Neural crest cell (in vitro differentiated cells): Measurements from ENCODE around the gene NAV2. TPM values are rescaled to one million over a fixed set of nuclear protein-coding genes. Genes with fewer than 3 reads are reported as not detected.
"Not testable (repeated sequence)": the region's sequence is repeated elsewhere in the genome, so short reads cannot be mapped to it uniquely, and the experiment has no call there.

ENCODE experiments used
- DNase-seq: peaks from one replicate; pipeline ENCODE4 v3.0.0; 2021; ENCODE audit warnings: low read depth, mixed read lengths, low spot score
- H3K27ac Mint-ChIP-seq: one replicate; pipeline ENCODE4 v1.8.0; 2021; ENCODE audit warnings: mild to moderate bottlenecking, mixed read lengths; ENCODE audit not compliant: unreplicated experiment
- H3K27me3 Mint-ChIP-seq: 2 replicates; pipeline ENCODE4 v1.8.0; 2021; ENCODE audit warnings: low read depth, mild to moderate bottlenecking, mixed read lengths
- H3K36me3 Mint-ChIP-seq: 2 replicates; pipeline ENCODE4 v1.8.0; 2021; ENCODE audit warnings: low read depth, mild to moderate bottlenecking, mixed read lengths
- H3K4me1 Mint-ChIP-seq: 2 replicates; pipeline ENCODE4 v1.8.0; 2021; ENCODE audit warnings: mixed read lengths
- H3K4me3 Mint-ChIP-seq: one replicate; pipeline ENCODE4 v1.8.0; 2021; ENCODE audit warnings: mild to moderate bottlenecking, mixed read lengths
- H3K9me3 Mint-ChIP-seq: 2 replicates; pipeline ENCODE4 v1.8.0; 2021; ENCODE audit warnings: mixed read lengths
- total RNA-seq: library from RNA; stranded (reverse); gene quantifications from 2 replicates; pipeline ENCODE4 v1.2.1, GENCODE V29; 2021
- TF ChIP-seq, protein P1 (sequence below): fragments of 200-600 bp; sonication (generic); conservative IDR thresholded peaks from 2 replicates; pipeline ENCODE4 v1.5.0; 2021; ENCODE audit warnings: antibody characterized with exemption, mild to moderate bottlenecking

The NAV2 gene
- total RNA-seq, 1 donor from 2014 or later, result 14.1 TPM

DNA sequence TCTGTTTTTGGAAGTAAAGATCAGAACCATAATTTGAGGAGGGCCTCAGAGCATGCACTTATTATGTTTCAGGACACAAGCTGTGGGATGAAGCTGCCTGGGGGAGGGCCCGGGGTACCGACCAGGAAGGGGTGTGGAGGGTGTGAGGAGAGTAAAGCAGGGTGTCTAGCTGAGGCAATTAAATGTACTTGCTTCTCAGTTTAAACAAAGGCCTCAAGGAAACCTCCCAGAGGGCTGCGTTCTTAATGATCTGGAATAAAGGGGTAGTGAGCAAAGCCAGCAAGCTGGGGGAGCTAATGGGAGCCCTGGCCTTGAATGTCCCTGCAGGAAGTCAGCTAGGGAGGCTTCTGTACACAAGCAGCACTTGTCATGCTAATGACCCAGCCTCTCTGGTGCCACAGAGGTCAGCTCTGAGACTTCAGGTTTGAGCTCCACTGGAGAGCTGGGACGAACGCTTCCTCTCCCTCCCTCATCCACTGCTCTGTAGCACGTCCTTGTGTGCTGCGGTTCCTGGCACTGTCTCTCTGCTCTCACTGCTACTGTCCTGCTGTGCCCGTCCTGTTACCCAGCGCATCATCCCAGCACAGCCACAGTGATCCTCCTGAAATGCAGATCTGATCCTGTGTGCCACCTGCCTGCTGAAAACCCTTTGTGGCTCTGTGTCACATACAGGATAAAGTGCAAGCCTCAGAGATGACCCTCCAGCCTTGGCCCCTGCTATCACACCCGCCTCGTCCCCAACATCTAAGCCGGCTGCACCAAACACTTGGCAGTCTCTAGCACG is 287.9 kb downstream of the NAV2 start:
- H3K9me3 Mint-ChIP-seq, result no peaks in the 10 kb centered on the region
- peak overlapping the region; percentile 25 for H3K27ac Mint-ChIP-seq
- peak; percentile 46 for DNase-seq
- H3K27me3 Mint-ChIP-seq, result peaks cover 31% of the 10 kb centered on the region
- TF ChIP-seq, protein P1, sequence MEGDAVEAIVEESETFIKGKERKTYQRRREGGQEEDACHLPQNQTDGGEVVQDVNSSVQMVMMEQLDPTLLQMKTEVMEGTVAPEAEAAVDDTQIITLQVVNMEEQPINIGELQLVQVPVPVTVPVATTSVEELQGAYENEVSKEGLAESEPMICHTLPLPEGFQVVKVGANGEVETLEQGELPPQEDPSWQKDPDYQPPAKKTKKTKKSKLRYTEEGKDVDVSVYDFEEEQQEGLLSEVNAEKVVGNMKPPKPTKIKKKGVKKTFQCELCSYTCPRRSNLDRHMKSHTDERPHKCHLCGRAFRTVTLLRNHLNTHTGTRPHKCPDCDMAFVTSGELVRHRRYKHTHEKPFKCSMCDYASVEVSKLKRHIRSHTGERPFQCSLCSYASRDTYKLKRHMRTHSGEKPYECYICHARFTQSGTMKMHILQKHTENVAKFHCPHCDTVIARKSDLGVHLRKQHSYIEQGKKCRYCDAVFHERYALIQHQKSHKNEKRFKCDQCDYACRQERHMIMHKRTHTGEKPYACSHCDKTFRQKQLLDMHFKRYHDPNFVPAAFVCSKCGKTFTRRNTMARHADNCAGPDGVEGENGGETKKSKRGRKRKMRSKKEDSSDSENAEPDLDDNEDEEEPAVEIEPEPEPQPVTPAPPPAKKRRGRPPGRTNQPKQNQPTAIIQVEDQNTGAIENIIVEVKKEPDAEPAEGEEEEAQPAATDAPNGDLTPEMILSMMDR, result no peak
- H3K4me3 Mint-ChIP-seq, result peak overlapping the region; percentile 50
- H3K4me1 Mint-ChIP-seq, result peaks cover 49% of the 10 kb centered on the region
- no peaks in the 10 kb centered on the region for H3K36me3 Mint-ChIP-seq

DNA sequence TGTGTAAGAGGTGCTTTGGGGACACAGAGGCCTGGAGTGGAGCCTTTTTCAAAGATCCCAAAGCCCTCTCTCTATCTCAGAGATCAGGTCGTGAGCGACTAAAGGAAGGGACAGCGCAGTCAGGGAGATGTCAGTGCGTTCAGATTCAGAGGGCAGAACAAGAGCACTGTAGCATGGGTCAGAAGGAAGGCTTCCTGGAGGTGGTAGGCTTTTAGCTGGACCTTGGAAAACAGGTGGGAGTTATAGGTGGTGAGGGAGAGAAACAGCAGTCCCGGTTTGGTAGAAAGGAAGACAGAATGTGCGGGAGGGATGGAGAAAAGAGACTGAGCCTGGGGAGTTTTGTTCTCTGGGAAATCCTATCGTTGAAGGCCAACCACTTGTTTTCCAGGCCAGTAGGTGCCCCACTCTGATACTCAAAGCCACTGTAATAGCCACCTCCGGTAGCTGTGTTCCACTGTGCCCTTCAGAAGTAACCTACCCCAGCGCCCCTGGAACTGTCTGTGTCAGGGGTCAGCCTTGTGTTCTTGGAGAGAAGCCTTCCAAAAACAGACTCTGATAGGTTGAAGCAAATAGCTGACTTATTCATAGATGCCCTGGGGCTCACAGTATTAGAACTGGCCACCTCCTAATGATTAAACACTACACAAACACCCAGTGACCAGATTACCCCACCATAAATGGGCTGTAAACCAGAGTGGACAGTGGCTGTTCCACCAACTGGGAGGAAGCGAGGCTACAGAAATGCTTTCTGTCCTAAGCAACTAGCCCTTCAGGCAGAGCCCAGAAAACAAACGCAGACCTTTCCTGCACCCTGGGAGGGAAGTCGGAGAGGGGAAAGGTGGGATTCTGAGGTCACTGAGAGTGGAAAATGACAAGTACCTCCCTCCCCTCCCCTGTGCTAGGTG is 289.9 kb downstream of the NAV2 start:
- H3K27me3 Mint-ChIP-seq, result peaks cover 27% of the 10 kb centered on the region
- no peak overlapping the region for H3K4me3 Mint-ChIP-seq
- H3K27ac Mint-ChIP-seq, result peak overlapping the region; percentile 69
- H3K9me3 Mint-ChIP-seq, result no peaks in the 10 kb centered on the region
- H3K4me1 Mint-ChIP-seq, result peaks cover 53% of the 10 kb centered on the region
- TF ChIP-seq, protein P1, result no peak
- H3K36me3 Mint-ChIP-seq, result no peaks in the 10 kb centered on the region
- DNase-seq, result no peak

DNA sequence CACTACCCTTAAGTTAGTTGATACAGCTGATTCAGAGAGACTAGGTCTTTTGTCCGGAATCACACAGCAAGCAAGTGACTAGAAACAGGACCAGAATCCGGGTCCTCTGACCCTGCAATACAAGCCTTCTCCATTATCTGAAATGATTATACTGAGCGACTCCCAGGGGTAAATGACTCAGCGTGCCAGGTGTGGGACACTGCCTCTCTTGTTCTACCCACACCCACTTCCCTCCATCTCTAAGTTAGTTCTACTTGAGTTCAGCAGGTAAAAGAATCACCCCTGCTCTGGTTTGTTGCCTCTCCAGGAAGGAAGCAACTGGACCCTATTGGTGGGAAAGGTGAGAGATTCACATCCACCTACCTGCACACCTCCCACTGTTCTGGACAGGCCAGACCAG is 290.7 kb downstream of the NAV2 start:
- DNase-seq, result no peak
- H3K27me3 Mint-ChIP-seq, result peaks cover 23% of the 10 kb centered on the region
- H3K27ac Mint-ChIP-seq, result no peak overlapping the region
- H3K4me1 Mint-ChIP-seq, result peaks cover 53% of the 10 kb centered on the region
- H3K36me3 Mint-ChIP-seq, result no peaks in the 10 kb centered on the region
- TF ChIP-seq, protein P1, result no peak
- H3K4me3 Mint-ChIP-seq, result no peak overlapping the region
- no peaks in the 10 kb centered on the region for H3K9me3 Mint-ChIP-seq

DNA sequence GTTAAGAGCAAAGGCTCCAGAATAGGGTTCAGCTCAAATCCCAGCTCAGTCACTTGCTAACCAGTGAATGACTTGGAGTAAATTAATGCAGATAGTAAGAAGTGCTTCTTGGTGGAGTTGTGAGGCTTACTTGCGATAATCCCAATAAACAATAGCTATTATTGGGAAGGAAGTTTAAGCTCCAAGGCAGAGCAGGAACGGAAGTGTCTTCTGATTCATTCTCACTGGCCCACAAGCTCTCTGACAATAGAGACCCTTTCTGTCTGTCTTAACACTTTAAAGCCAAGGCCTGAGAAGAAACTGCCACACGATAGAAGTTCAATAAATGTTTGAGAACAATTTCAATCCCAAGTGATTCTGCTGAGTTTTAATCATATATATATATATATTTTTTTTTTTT is 292.2 kb downstream of the NAV2 start:
- Mint-ChIP-seq H3K4me1 (peaks cover 49% of the 10 kb centered on the region), H3K4me3 (no peak overlapping the region), H3K27me3 (peaks cover 18% of the 10 kb centered on the region), H3K9me3 (no peaks in the 10 kb centered on the region), H3K36me3 (no peaks in the 10 kb centered on the region), H3K27ac (no peak overlapping the region)
- DNase-seq, result no peak
- TF ChIP-seq, protein P1, result no peak

DNA sequence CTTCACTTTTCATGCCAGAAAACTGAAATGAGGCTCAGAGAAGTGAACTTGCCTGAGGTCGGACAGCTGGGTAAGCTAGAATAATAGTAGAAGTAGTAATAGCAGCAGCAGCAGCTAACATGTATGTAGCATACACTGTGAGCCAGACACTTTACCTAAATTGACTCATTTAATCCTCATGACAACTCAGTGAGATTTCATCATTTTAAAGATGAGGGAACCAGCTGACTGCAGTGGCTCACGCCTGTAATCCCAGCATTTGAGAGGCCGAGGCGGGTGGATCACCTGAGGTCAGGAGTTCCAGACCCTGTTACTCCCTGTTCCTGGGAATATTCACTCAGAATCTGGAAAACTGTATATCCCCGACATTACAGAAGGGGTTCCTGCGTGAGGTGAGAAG is 293.1 kb downstream of the NAV2 start:
- Mint-ChIP-seq H3K36me3 (no peaks in the 10 kb centered on the region), H3K4me3 (no peak overlapping the region), H3K4me1 (peaks cover 40% of the 10 kb centered on the region), H3K9me3 (no peaks in the 10 kb centered on the region), H3K27ac (no peak overlapping the region), H3K27me3 (peaks cover 14% of the 10 kb centered on the region)
- TF ChIP-seq, protein P1, result no peak
- no peak for DNase-seq

DNA sequence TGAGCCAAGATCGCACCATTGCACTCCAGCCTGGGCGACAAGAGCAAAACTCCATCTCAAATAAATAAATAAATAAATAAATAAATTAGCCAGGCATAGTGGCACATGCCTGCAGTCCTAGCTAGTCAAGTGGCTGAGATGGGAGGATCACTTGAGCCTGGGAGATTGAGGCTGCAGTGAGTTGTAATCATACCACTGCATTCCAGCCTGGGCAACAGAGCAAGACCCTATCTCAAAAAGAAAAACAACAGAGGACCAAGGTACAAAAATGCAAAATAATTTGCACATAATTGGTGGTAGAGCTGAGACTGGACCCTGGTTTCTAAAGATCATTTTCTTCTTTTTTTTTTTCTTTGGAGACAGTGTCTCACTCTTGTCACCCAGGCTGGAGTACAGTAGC is 294.0 kb downstream of the NAV2 start:
- Mint-ChIP-seq H3K27me3 (peaks cover 13% of the 10 kb centered on the region), H3K4me1 (peaks cover 32% of the 10 kb centered on the region)
- DNase-seq, H3K4me3 Mint-ChIP-seq, H3K27ac Mint-ChIP-seq, H3K9me3 Mint-ChIP-seq, H3K36me3 Mint-ChIP-seq: not testable (repeated sequence)
